GM18526 (cell line): ENCODE data around the gene PLXNC1.

Source experiments
- POLR2A ChIP-seq: IDR thresholded peaks from 3 replicates; pipeline ENCODE4 v1.6.1; 2011; ENCODE audit not compliant: insufficient read length; ENCODE audit errors: extremely low read depth

PLXNC1 gene

GRCh38 chr12:94122591-94122990 lies 25.8 kb upstream of the PLXNC1 start:
- no peak for TF ChIP-seq POLR2A

GRCh38 chr12:94123127-94123526 lies 25.2 kb upstream of the PLXNC1 start:
- TF ChIP-seq POLR2A, result no peak

- TF ChIP-seq POLR2A, result no peak
Observed at GRCh38 chr12:94126067-94126466, 22.3 kb upstream of the PLXNC1 start.

- TF ChIP-seq POLR2A, result no peak
Observed at GRCh38 chr12:94127239-94128131, 20.9 kb upstream of the PLXNC1 start.

GRCh38 chr12:94128280-94128679 lies 20.1 kb upstream of the PLXNC1 start:
- no peak for TF ChIP-seq POLR2A

- TF ChIP-seq POLR2A, result no peak
Observed at GRCh38 chr12:94133964-94134795, 14.2 kb upstream of the PLXNC1 start.

- no peak for TF ChIP-seq POLR2A
Observed at GRCh38 chr12:94135896-94136295, 12.5 kb upstream of the PLXNC1 start.

GRCh38 chr12:94139816-94140215 lies 8.6 kb upstream of the PLXNC1 start:
- no peak for TF ChIP-seq POLR2A

GRCh38 chr12:94140556-94140955 lies 7.8 kb upstream of the PLXNC1 start:
- TF ChIP-seq POLR2A, result no peak

GRCh38 chr12:94141004-94141764 lies 7.2 kb upstream of the PLXNC1 start:
- TF ChIP-seq POLR2A, result no peak

GRCh38 chr12:94141892-94142291 lies 6.5 kb upstream of the PLXNC1 start:
- no peak for TF ChIP-seq POLR2A

GRCh38 chr12:94143438-94143837 lies 4.9 kb upstream of the PLXNC1 start:
- TF ChIP-seq POLR2A, result no peak

- TF ChIP-seq POLR2A, result no peak
Observed at GRCh38 chr12:94143951-94144350, 4.4 kb upstream of the PLXNC1 start.

GRCh38 chr12:94144781-94145180 lies 3.6 kb upstream of the PLXNC1 start:
- no peak for TF ChIP-seq POLR2A
